Panc1 (cell line): ENCODE measurements around the gene EHBP1. TPM values are rescaled to one million over a fixed set of nuclear protein-coding genes. Genes with fewer than 3 reads are reported as not detected.

Experiments
- ATAC-seq: fragments of 200-7000 bp; cut with Tn5 transposase; 2 replicates; pipeline ENCODE4 v1.9.1; 2020; ENCODE audit warnings: mild to moderate bottlenecking, moderate library complexity
- BruUV-seq: library from RNA; stranded (reverse); fragments of 400-500 nt; replicated peaks from 2 replicates; lab custom pipeline; 2021; lab: Mats Ljungman, UMichigan
- CTCF ChIA-PET: fragments of 300-600 bp; sonication (Branson Sonifier 250); formaldehyde crosslinking; loops from one replicate; lab custom pipeline; 2022; ENCODE audit warnings: antibody characterized with exemption; lab: Charles Lee
- POLR2A ChIA-PET: fragments of 300-600 bp; sonication (Branson Sonifier 250); formaldehyde crosslinking; loops from one replicate; lab custom pipeline; 2022; ENCODE audit warnings: antibody characterized with exemption; lab: Charles Lee
- DNase-seq: peaks from one replicate; pipeline ENCODE4 v3.0.0-alpha.2; 2010; ENCODE audit warnings: low read depth, low spot score
- H3K27ac ChIP-seq: 2 replicates; pipeline ENCODE4 v1.5.1; 2011; ENCODE audit warnings: mild to moderate bottlenecking, low read length, inconsistent platforms
- H3K27me3 ChIP-seq: fragments of 200-500 bp; sonication (Bioruptor generic); 2 replicates; pipeline ENCODE4 v1.6.0; 2014; ENCODE audit warnings: low read length, inconsistent platforms; ENCODE audit not compliant: control insufficient read depth, insufficient read depth
- H3K36me3 ChIP-seq: fragments of 200-500 bp; sonication (Bioruptor generic); 2 replicates; pipeline ENCODE4 v1.5.1; 2014; ENCODE audit warnings: inconsistent platforms, mild to moderate bottlenecking, low read length, moderate library complexity; ENCODE audit not compliant: control insufficient read depth, insufficient read depth
- H3K4me1 ChIP-seq: 2 replicates; pipeline ENCODE4 v1.5.1; 2011; ENCODE audit warnings: inconsistent platforms, mild to moderate bottlenecking, low read length, moderate library complexity; ENCODE audit not compliant: control insufficient read depth, insufficient read depth
- H3K4me3 ChIP-seq, 2 experiments: 2 replicates each; pipeline ENCODE4 v1.5.1; 2011 to 2012; ENCODE audit warnings: low read depth in 2 of 2, low read length in 2 of 2, mild to moderate bottlenecking in 2 of 2, inconsistent platforms in 1 of 2, moderate library complexity in 1 of 2
- H3K9me3 ChIP-seq: fragments of 200-500 bp; sonication (Bioruptor generic); 2 replicates; pipeline ENCODE4 v1.5.1; 2014; ENCODE audit warnings: low read depth, mild to moderate bottlenecking, inconsistent platforms, low read length, moderate library complexity; ENCODE audit not compliant: control insufficient read depth, insufficient read depth
- POLR2AphosphoS5 ChIP-seq: IDR thresholded peaks from 2 replicates; pipeline ENCODE4 v1.6.1; 2012; ENCODE audit warnings: mild to moderate bottlenecking, low read depth, low read length, moderate library complexity
- SIN3A ChIP-seq: IDR thresholded peaks from 2 replicates; pipeline ENCODE4 v1.6.1; 2012; ENCODE audit warnings: low read depth, mild to moderate bottlenecking, low read length, moderate library complexity, borderline replicate concordance; ENCODE audit not compliant: insufficient read depth
- TCF7L2 ChIP-seq: IDR thresholded peaks from 2 replicates; pipeline ENCODE4 v1.6.1; 2011; ENCODE audit warnings: mild to moderate bottlenecking, low read depth, low read length, inconsistent platforms
- in situ Hi-C: cut with HindIII; loops from 2 replicates; pipeline ENCODE4 v1.10.0; 2016; ENCODE audit warnings: low sequenced_read_pairs, low pct_unique_long_range_greater_than_20kb
- intact Hi-C: fragments of 100-400 bp; cut with micrococcal nuclease; formaldehyde crosslinking; loops from one replicate; pipeline ENCODE4 v1.10.0; 2022; ENCODE audit not compliant: unreplicated experiment
- total RNA-seq: library from RNA; stranded (reverse); gene quantifications from one replicate; pipeline ENCODE4 v1.2.1, GENCODE V29; 2021; ENCODE audit not compliant: unreplicated experiment
- TF ChIP-seq, protein P1 (sequence below), 2 experiments: IDR thresholded peaks; 2 replicates each; pipeline ENCODE4 v1.6.1; 2011 to 2012; ENCODE audit warnings: low read depth in 2 of 2, control low read depth in 1 of 2, low read length in 1 of 2, mild to moderate bottlenecking in 1 of 2, moderate library complexity in 1 of 2; ENCODE audit not compliant: insufficient read depth in 1 of 2
- TF ChIP-seq, protein P2 (sequence below): fragments of 450-650 bp; IDR thresholded peaks from 2 replicates; pipeline ENCODE4 v1.5.1; 2017; ENCODE audit warnings: mild to moderate bottlenecking

Gene EHBP1
- total RNA-seq, 1 experiment from 2014 or later: 46.1 TPM

DNA sequence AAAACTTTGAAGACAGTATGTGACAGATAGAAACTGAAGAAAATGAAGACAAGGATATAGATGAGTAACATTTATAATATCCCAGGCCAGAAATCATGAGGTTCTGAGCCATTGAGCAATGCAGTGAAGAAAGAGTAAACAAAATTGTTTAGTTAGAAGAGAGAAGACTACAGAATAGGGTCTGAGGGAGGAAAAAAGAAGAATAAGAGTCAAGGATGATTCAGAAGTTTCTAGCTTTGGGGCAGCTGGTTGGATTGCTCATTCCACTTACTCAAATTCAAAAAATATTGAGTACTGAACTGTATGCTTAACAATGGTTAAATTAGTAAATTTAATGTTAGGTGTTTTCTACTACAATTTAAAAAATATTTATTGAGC is 190.1 kb downstream of the EHBP1 start:
- TF ChIP-seq, protein P1, sequence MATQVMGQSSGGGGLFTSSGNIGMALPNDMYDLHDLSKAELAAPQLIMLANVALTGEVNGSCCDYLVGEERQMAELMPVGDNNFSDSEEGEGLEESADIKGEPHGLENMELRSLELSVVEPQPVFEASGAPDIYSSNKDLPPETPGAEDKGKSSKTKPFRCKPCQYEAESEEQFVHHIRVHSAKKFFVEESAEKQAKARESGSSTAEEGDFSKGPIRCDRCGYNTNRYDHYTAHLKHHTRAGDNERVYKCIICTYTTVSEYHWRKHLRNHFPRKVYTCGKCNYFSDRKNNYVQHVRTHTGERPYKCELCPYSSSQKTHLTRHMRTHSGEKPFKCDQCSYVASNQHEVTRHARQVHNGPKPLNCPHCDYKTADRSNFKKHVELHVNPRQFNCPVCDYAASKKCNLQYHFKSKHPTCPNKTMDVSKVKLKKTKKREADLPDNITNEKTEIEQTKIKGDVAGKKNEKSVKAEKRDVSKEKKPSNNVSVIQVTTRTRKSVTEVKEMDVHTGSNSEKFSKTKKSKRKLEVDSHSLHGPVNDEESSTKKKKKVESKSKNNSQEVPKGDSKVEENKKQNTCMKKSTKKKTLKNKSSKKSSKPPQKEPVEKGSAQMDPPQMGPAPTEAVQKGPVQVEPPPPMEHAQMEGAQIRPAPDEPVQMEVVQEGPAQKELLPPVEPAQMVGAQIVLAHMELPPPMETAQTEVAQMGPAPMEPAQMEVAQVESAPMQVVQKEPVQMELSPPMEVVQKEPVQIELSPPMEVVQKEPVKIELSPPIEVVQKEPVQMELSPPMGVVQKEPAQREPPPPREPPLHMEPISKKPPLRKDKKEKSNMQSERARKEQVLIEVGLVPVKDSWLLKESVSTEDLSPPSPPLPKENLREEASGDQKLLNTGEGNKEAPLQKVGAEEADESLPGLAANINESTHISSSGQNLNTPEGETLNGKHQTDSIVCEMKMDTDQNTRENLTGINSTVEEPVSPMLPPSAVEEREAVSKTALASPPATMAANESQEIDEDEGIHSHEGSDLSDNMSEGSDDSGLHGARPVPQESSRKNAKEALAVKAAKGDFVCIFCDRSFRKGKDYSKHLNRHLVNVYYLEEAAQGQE (IDR thresholded peaks at IDR 0.05; ENCODE audit: insufficient read depth in 1 of 2, low read depth in 2 of 2, low read length in 1 of 2): no peak
- TF ChIP-seq, protein P2, sequence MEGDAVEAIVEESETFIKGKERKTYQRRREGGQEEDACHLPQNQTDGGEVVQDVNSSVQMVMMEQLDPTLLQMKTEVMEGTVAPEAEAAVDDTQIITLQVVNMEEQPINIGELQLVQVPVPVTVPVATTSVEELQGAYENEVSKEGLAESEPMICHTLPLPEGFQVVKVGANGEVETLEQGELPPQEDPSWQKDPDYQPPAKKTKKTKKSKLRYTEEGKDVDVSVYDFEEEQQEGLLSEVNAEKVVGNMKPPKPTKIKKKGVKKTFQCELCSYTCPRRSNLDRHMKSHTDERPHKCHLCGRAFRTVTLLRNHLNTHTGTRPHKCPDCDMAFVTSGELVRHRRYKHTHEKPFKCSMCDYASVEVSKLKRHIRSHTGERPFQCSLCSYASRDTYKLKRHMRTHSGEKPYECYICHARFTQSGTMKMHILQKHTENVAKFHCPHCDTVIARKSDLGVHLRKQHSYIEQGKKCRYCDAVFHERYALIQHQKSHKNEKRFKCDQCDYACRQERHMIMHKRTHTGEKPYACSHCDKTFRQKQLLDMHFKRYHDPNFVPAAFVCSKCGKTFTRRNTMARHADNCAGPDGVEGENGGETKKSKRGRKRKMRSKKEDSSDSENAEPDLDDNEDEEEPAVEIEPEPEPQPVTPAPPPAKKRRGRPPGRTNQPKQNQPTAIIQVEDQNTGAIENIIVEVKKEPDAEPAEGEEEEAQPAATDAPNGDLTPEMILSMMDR: no peak
- no peak for TF ChIP-seq POLR2AphosphoS5
- no peak for TF ChIP-seq TCF7L2
- no peak for TF ChIP-seq SIN3A

DNA sequence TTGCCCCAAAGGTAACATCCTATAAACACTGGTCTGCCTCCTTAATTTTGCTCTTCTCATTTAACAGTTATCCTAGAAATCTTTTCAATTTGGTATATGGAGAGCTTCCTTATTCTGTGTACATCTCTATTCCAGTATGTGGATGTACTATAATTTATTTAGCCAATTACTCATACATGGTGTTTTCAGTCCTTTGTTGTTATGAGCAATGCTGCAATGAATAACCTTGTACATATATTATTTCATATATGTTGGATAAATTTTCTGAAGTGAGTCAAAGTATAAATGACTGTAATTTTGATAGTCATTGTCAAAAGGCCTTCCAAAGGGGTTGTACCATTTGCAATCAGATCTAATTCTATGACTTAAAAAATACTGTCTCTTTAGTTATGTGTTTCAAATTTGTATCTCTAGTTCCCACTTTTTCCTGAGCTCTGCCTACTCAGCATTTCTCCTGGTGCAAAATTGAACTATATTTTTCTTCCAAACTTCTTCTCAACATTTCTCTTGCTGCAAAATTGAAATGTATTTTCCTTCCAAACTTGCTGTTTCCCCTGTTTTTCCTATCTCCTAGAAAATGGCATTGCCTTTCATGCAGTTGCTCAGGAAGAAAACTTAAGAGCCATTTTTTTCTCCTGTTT is 191.8 kb downstream of the EHBP1 start:
- ATAC-seq: no peak
- Histone ChIP-seq H3K4me1 (no peaks in the 10 kb centered on the region), H3K27ac (no peak overlapping the region), H3K27me3 (no peaks in the 10 kb centered on the region), H3K9me3 (no peaks in the 10 kb centered on the region), H3K36me3 (no peaks in the 10 kb centered on the region), H3K4me3 (no peak overlapping the region)
- BruUV-seq: no TSS peak
- intact Hi-C loops: no loop called here
- no peak for DNase-seq
- TF ChIP-seq SIN3A: no peak
- no peak for TF ChIP-seq POLR2AphosphoS5
- TF ChIP-seq, protein P1 (IDR thresholded peaks at IDR 0.05; ENCODE audit: insufficient read depth in 1 of 2, low read depth in 2 of 2, low read length in 1 of 2): no peak
- TF ChIP-seq, protein P2: no peak
- no peak for TF ChIP-seq TCF7L2
- in situ Hi-C loops: no loop called here
- POLR2A ChIA-PET: no interaction called here
- CTCF ChIA-PET: no interaction called here

More for the DNA sequence above, 190.1 kb downstream of the EHBP1 start:
- Histone ChIP-seq H3K4me3 (no peak overlapping the region), H3K27ac (no peak overlapping the region), H3K27me3 (no peaks in the 10 kb centered on the region), H3K9me3 (no peaks in the 10 kb centered on the region), H3K36me3 (no peaks in the 10 kb centered on the region), H3K4me1 (no peaks in the 10 kb centered on the region)
- BruUV-seq: no TSS peak
- POLR2A ChIA-PET: no interaction called here
- CTCF ChIA-PET: no interaction called here
- intact Hi-C loops: no loop called here
- in situ Hi-C loops: no loop called here
- DNase-seq: no peak
- no peak for ATAC-seq
